NCI-H146 treated with DMSO at 0.1 percent for 48 hours (cell line): ENCODE measurements around the gene ZFTA.
"Not testable (repeated sequence)": the region's sequence is repeated elsewhere in the genome, so short reads cannot be mapped to it uniquely, and the experiment has no call there.

Experiments used
- DNase-seq: peaks from one replicate; lab custom pipeline; 2025; ENCODE audit not compliant: unreplicated experiment; lab: John Stamatoyannopoulos, UW

The ZFTA gene

DNA sequence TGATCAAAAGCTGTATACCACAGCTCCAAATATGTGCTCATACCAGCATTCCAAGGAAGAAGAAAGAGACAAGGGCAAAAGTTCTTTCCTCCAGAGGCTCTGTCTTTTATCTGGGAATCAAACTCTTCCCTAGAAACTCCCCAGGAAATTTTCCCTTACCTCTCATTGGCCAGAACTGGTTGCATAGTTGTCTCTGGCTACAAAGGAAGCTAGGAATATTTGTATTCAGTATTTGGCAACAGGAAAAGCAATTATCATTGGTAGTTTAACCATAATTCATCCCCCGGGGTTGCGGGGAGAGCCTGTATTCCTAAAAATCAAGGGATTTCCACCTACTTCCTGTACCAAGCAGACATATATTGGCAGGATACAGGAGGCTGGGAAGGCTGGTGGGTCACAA is 10.5 kb upstream of the ZFTA start:
- no peak for DNase-seq

DNA sequence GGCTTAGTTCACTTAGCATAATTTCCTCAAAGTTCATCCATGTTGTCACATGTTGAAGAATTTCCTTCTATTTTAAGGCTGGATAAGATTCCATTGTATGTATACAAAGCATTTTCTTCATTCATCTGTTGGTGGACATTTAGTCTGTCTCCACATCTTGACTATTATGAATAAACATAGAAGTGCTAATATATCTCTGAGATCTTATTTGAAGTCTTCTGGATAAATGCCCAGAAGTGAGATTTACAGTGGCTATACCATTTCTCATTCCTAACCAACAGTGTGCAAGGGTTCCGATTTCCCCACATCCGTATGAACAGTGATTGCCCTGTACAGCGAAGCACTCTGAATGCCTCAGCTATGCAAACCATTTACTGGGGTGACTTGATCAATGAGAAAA is 6.6 kb upstream of the ZFTA start:
- no peak for DNase-seq

DNA sequence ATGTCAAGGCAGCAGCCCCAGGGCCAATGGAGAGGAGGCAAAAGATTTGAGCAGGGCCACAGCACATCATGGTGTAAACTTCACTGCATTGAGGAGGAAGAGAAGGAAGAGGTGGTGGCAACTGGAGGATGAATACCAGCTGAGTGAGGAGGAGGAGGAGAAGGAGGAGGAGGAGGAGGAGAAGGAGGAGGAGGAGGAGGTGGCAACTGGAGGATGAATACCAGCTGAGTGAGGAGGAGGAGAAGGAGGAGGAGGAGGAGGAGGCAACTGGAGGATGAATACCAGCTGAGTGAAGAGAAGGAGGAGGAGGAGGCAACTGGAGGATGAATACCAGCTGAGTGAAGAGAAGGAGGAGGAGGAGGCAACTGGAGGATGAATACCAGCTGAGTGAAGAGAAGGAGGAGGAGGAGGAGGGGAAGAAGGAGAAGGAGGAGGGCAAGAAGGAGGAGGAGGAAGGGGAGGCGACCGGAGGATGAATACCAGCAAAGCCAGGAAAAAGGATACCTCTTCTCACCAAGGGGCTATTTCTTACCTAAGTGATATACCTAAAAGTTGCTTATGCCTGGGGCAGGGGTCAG is 3.3 kb upstream of the ZFTA start:
- not testable (repeated sequence) for DNase-seq

DNA sequence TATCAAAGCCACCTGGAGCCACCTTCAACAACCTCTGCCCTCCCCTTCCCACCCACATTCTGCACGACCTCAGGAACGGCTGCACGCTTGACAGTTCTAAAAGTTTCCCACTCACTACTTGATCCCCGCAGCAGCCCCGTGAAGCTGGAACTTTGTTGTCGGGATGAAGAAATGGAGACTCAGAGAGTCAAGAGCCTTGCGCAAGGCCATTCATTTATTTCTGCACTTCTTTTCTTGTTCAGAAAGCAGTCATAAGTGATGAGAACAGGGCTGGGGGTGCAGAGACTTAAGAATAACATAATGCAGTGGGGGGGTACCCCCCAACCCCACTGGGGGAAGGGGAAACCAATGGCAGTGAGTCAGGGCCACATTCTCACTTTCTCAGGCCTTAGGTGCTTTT is 2.2 kb upstream of the ZFTA start:
- no peak for DNase-seq

DNA sequence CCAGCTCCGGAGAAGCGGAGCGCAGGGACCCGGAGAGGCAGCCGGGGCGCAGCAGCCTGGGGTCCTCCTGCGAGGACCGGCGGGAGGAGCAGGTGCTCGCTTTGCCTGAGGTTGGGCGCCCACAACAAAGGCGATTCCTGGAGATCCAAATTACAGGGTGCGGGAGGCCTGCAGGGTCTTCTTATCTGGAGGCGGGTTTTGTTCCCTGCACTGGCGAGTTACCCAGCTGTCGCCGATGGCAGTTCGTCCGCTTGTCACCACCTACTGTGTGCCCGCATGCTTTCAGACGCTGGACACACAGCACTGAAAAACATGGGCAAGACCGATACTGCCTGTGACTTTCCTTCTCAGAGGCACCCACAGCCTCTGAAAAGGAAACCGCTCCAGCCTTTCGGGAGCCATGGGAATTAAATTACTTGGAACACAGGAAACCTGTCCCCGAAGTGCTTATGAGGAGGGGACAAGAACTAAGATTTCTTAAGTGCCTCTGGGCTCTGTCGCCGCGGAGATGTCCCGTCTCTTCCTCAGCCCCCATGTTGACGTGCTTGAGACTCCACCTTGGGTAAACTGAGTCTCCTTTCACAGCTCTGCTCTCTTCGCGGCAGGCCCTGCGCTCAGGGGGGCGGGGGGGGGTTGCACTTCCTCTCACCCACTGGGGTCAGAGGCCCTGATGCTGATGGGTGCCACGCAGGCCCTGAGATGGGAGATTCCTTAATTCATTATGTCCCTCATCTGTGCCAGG is 1.3 kb upstream of the ZFTA start:
- DNase-seq: peak; percentile 83

DNA sequence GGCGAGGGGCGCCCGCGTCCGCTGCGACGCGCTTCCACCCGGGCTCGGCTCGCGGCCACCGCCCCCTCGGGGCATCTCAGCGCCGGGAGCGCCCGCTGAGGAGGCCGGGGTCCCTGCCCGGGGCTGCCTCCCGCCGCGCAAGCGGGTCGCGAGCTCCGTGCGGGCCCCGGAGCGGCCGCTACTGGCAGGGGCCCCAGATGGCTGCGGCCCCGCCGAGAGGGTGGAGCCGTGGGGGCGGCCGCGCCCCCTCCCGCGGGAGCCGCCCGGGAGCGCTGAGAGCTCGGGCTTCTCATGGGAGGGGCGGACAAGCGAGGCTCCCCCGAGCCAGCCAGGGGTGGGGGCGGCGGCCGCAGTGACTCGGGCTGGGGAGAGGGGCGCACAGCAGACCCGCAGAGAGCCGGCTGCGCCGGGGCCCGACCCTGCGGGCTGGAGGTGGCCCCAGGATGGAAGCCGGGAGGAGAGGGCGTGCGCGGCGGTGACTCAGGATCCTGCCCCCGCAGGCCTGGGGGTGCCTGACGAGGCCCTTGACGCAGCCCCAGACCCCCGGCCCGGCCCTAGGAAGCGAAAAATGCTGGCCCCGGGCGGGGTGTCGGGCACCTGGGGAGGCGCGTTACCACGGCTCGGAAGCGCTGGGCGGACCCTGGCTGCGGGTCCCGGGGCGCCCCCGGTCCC is 603 bp upstream of the ZFTA start:
- DNase-seq: peak; percentile 25

DNA sequence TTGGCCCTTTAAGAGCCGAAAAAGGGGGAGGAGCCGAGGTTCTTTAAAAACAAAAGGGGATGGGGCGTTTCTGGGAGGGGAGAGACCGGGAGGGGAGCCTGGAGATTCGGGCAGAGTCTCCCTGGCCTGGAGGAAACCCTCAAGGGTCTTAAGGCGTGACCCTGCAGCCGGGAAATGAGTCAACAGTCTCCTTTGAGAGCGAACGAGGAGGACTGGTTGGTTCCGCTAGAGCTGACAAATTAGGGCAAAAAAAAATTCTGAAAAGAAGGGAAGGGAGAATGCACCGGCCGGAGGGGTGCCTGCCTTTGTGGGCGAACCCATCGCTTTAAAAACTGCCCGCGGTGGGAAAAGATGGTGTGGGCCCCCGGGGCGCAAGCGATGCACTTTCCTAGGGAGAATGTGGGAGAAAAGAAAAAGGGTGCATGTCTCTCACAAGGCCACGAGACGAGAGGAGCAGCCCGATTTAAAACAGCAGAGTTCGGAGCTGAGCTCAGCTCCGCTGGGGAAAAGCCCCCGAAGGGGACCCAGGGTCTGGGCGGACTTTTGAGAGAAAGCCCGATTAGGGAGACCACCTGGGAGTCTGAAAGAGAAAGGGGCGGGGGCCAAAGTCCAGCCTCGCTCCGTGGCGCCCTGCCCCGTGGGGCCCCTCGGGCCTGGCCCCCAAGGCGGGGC is 874 bp downstream of the ZFTA start:
- DNase-seq: peak; percentile 66

DNA sequence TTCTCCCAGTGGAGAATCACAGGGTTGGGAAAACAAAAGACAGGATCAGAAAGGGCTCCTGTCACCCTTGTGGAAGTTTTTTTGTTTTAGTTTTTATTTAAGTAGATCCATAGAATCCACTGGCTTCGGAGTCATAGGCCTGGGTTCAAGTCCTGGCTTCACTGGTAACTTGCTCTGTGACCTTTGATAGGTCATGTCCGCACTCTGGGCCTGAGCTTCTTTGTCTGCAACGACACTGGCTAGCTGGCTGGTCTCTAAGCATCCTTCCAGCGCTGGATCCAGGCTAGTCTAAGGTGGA is 1.4 kb downstream of the ZFTA start:
- no peak for DNase-seq

DNA sequence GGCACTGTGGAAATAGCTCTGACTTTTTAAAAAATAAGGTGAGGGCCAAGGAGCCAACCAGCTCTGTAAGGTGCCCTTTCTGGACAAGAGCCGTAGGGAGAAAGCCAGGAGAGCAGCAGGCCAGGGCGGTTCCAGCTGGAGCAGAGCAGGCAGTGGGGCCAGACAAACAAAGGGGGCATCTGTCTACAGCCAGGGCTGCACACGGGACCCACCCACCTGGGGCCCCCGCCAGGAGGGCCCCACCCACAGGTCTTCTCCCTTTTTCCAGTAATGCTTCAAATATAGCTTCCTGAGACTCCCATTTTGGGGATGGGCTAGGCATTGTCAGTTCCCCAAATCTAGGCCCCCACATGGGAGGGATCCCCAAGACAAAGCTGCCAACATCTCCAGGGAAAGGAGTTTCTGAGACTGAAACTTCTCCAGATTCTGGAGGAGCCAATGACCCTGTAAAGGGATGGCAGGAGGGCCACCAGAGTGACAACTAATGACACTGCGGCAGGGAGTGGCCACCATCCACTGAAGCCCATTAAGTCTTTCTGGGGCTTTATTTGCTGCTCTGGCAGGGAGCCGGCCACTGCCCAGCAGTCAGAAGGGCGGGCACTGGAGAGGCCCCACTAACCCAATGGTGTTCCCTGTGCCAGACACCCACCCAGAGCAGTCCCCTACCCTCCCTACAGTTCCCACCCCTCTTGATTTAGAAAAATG is 1.9 kb downstream of the ZFTA start:
- DNase-seq: no peak

DNA sequence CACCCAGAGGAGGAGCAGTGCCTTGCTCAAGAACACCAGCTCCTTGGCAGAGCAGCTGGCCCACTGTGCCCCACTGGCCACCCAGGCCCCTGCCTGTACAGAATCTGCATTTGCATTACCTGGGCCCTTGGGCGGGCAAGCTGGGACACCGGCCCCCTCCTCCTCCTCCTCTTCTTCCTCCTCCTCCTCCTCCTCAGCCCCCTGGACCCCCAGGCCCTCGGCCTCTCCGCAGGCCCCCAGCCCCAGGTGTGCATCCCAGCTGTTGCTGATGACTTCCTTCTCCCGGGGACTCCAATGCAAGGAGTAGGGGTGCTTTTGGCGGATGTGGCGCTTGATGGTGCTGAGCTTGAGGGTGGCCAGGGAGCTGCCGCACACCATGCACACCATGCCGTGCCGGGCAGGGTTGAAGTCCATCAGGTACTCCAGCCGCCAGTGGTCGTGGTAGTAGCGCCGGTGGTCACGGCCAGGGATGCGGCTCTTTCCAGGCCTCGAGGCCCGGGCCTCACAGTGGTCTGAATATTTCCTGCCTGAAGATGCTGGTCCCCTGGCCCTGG is 2.8 kb downstream of the ZFTA start:
- DNase-seq: no peak

DNA sequence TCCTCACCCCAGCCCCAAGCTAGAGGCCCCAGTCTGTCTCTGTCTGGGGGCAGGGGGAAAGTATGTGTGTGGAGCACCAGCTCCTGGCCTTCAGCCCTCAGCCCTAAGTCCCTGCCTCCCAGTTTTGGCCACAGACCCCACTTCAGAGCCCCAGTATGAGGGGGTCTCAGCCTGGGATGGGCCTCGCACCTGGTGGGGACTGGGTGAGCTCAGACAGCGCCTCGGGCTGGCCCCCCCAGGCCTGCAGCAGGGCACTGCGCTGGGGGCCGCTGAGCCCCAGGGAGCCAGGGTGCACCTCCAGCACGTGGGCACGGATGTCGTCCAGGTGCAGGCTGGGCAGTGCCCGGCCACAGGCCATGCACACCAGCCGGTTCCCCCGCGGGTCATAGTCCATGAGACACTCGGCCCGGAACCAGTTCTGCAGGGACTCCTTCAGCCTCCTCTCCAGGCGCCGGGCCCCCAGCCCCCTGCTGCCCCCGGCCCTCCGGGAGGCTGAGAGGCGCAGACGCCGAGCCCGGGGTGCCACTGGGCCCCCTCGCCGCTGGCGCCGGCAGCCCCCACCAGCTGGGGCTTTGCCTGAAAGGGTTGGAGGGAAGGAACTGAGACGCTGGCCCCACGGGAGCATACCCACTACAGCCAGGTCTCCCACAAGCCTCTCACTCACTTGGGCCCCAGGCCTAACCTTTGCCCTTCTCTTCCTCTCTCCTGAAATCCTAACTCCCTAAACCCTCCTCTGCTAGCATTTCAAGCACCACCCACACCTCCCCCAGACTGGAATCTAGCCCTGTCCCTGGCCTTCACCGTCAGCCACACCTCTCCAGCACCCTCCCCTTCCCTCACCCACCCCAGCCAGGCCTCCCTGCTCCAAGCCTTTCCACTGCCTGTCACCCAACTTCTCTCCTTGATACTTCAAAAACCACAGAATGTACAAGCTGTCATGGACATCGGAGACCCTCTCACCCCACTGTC is 3.6 kb downstream of the ZFTA start:
- no peak for DNase-seq

DNA sequence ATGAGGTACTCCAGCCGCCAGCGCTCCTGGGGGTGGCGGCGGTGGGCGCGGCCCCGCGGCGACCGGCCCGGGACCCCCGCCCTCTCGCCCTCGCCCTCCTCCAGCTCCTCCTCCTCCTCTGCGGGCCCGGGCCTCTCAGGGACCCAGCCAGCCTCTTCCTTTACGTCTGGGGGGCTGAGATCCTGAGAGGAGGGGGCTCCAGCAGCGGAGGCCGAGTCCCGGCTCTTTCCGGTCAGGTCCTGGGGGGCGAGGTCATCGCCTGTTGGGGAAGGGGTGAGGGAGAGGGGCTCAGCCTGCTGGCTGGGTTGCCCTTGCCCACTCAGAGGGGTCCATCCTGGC is 4.3 kb downstream of the ZFTA start:
- DNase-seq: no peak

DNA sequence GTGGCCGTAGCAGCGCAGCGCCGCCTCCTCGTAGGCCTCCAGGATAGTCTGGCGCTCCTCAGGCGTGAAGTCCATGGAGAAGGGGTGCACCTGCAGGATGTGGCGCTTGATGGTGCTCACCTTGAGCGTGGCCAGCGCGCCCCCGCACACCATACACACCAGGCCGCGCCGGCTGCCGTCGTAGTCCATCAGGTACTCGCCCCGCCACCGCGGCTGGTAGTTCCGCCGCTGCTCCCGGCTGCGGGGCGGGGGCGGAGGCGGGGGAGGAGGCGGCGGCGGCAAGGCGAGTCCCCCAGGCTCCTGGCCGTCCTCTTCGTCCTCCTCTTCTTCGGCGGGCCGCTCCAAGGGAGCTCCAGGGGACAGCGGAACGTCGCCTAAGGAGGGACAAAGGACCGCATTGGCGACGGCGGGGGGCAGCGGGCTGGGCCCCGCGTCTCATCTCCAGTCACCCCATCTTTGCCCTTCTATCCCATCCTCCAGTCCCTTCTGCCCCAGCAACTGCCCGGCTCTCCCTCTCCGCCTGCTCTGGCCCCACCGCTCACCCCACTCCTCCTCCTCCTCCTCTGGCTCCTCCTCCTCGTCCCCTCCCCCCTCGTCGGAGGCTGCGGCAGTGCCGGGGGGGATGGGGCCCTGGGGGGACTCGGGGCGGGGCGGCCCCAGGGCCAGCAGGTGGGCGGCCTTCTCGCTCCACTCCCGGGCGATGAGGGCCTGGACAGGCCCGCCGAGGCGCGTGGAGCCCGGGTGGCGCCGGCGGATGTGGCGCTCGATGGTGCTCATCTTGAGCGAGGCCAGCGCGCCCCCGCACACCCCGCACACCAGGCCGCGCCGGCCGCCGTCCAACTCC is 4.9 kb downstream of the ZFTA start:
- DNase-seq: no peak

DNA sequence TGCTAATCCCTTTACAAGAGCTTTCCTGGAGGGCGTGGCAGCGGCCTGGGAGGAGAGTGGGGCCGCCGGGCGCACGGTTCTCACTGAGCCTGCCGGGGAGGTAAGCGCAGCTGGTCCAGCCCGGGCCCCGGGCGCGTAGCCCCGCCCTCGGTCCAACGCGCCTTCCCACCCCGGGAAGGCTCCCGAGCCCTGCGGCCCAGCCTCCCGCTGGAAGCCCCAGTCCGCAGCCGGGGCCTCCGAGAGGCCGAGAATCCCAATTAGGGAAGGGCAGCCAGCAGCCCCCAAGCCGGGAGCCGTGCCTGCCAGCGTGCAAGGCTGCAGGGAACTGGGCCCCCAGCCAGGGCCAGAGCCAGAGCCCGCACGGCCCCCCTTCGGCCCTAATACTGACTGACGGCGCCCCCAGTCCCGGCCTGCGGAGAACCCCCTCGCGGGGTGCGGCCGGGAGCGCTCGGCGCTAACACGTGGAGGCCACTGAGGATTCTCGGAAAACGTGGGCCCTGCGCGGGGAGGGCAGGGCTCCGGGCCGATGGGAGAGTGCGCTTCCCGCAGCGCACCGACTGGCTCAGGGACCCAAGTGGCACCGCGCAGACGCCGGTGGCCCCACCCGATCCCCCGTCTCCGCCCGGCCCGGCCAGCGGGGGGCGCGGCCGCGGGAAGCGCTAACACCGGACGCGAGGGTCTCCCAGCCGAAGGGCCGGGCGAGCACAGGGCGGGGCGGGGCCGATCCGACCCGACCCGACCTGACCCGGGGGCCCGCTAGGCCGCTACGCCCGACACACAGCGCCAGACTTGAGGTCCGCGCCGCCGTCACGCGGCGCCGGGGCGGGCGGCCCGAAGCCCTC is 5.7 kb downstream of the ZFTA start:
- no peak for DNase-seq

DNA sequence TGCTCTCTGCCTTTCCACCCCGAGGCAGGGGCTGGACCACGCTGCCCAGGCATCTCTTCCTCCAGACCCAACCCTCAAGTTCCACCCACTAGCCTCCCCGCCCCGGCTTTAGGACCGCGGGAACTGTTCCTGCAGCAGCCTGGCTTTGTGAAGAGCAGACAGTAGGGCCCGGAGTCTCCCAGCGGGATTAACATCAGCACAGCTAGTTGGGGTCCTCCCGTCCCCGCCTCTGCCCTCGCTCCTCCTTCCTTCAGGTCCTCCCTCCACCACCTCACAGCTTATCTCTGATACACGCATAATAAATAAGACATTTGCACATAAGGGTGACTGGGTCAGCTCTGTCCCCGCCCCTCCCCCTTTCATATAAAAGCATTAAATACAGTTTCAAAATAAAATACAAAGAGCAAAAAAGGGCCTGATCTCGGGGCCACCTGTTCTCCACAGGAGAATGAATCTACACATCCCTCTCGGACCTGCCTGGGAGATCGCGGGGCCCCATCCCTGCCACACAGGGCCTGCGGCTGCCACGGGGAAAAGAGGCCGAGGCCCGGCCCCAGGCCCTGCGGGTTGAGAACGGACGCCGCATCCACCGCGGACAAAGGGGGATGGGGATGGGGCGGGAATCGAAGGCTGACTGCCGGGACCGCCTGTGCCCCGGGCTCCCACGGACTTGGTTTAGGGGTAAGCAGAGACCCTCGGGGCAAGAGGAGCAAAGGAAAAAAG is 6.5 kb downstream of the ZFTA start:
- no peak for DNase-seq

DNA sequence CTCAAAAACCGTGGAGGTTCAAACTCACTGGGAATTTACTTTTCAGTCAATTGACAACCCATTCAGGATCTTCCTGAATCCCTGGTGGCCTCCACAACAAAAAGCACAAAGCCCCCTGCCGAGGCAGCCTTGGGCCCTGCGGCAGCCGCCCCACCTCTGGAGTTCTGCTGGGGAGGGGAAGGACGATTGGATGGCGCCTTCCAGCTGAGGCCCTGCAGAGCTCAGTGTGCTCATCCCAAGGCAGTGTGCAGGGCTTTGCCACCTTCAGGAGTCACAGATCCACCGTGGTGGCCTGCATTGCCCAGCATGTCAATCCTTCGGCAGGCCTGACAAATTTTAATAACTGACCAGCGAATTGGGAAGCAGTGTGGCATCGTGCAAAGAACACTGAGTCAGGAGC is 7.4 kb downstream of the ZFTA start:
- DNase-seq: peak; percentile 26

DNA sequence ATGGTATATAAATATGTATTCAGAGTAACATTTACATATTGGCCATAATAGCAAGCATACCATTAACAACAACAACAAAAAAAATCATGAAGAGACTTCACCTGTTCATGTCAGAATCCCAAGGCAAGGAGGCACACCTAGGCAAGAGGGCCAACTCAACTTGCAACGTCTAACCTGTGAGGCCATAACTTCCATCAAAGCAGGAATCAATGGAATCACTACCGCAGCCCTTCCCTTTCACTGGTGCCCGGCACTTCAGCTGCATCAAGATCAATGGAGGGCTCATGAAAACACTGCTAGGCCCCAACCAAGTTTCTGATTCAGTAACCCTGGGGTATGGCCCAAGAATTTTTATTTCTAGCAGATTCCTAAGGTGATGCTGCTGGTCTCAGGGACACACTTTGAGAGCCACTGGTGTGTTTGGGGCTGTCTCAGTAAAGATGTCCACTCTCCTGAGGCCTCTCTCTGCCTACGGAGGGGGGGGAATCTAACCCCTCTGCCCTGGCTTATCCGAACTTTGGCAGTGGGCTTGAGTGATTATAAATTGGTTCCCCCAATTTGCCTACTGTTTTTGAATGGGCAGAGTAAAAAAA is 8.0 kb downstream of the ZFTA start:
- no peak for DNase-seq
